ENCODE results near the gene NCAPD3. TPM values are rescaled to one million over a fixed set of nuclear protein-coding genes. Genes with fewer than 3 reads are reported as not detected.

The NCAPD3 gene
- total and polyA plus RNA-seq, 2 donors (not counting 3 experiments of a cell fraction or from before 2014, with no cell fraction given), result 22.6 to 43.8 TPM

DNA sequence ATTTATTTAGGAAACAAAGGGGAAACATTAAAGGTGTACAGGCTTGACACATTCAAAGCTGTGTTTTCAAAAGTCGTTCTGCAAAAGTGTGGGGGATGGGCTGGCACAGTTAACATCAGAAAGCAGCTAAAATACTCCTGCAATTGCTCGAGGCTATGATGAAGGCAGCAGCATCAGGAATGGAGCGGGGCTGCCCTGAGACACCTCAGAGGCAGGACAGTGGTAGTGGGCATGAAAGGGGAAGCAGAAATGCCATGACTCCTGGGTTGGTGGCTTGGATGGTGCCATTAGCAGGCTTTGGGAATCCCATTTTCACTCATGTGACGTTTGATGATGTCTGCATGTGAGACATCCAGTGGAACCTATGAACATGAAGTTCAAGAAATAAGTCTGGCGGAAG is 646 bp downstream of the NCAPD3 start:
- ChIA-PET CTCF (interaction anchor here (1.3 to 1.4 kb wide), 2 partner anchors 11 to 30 kb away, joined by 6 to 7 read pairs; partner anchors contain the start of genes ACAD8 and THYN1), POLR2A (no interaction called here)
- TF ChIP-seq POLR2AphosphoS5 (IDR thresholded peaks at IDR 0.05; ENCODE audit: insufficient read depth, low read depth, low read length), result no peak
- no peak for TF ChIP-seq GATA2 (IDR thresholded peaks at IDR 0.05; ENCODE audit: insufficient read depth, insufficient read length, low read depth, low read length)
- TF ChIP-seq, protein P1, sequence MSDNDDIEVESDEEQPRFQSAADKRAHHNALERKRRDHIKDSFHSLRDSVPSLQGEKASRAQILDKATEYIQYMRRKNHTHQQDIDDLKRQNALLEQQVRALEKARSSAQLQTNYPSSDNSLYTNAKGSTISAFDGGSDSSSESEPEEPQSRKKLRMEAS (IDR thresholded peaks at IDR 0.05; ENCODE audit: insufficient read depth, insufficient read length), result no peak
- TF ChIP-seq CTCF (IDR thresholded peaks at IDR 0.05; ENCODE audit: extremely low read depth in 1 of 2, insufficient read depth in 1 of 2, low read depth in 1 of 2, low read length in 2 of 2), result no peak
- TF ChIP-seq POLR2A (IDR thresholded peaks at IDR 0.05; ENCODE audit: low read depth, low read length), result no peak
- TF ChIP-seq EZH2 (IDR thresholded peaks at IDR 0.05; ENCODE audit: borderline replicate concordance, low read depth, low read length, severe bottlenecking), result no peak
- H3K9ac ChIP-seq (replicated peaks; ENCODE audit: extremely low read depth, insufficient read depth, low read length), result peak overlapping the region; percentile 44
- peaks cover 22% of the 10 kb centered on the region for H3K4me1 ChIP-seq (ENCODE audit: control insufficient read depth, extremely low read depth, insufficient read depth, low read length)
- H3K4me2 ChIP-seq (ENCODE audit: insufficient read depth, low read length), result peak overlapping the region; percentile 99
- BruUV-seq (replicated peaks), result TSS peak; percentile 55
- H3K27ac ChIP-seq (ENCODE audit: insufficient read depth, low read depth, low read length), result peak overlapping the region; percentile 2
- H2AFZ ChIP-seq (ENCODE audit: low read depth, low read length), result peak overlapping the region; percentile 21
- peaks cover 61% of the 10 kb centered on the region for H3K79me2 ChIP-seq (ENCODE audit: control insufficient read depth, insufficient read depth, low read length)
- H3K9me3 ChIP-seq (replicated peaks; ENCODE audit: control insufficient read depth, insufficient read depth, low read length), result no peaks in the 10 kb centered on the region
- H3K27me3 ChIP-seq (ENCODE audit: control insufficient read depth in 2 of 2, insufficient read depth in 2 of 2, low read length in 2 of 2), result no peaks in the 10 kb centered on the region
- no peaks in the 10 kb centered on the region for H3K9me1 ChIP-seq (replicated peaks; ENCODE audit: control insufficient read depth, extremely low read depth, insufficient read depth, low read length)
- dilution Hi-C loops (cut with MboI; ENCODE audit: extremely low pct_ligation_motif_present, low sequenced_read_pairs) (no loop called here), intact Hi-C loops (cut with micrococcal nuclease) (loop anchor here (5.0 kb wide), 2 partner anchors 76 to 156 kb away; partner anchors contain the start of gene JAM3)
- no peaks in the 10 kb centered on the region for H4K20me1 ChIP-seq (replicated peaks; ENCODE audit: control insufficient read depth, extremely low read depth, insufficient read depth, low read length)
- FAIRE-seq, result no peak
- peaks cover 4% of the 10 kb centered on the region in 2 experiments for H3K36me3 ChIP-seq (ENCODE audit: control insufficient read depth in 2 of 2, extremely low read depth in 1 of 2, insufficient read depth in 2 of 2, low read length in 2 of 2)
- peak overlapping the region; percentile 10 to 63 (median 59) for H3K4me3 ChIP-seq (replicated peaks in 1 of 3; ENCODE audit: insufficient read depth in 1 of 3, low read depth in 1 of 3, low read length in 3 of 3)
- peak; percentile 9 for DNase-seq (ENCODE audit: low read depth, low spot score)
